WTC11 (cell line): ENCODE data around the gene MED26. TPM values are rescaled to one million over a fixed set of nuclear protein-coding genes. Genes with fewer than 3 reads are reported as not detected.

Source experiments
- ATAC-seq: fragments of 200-7000 bp; cut with Tn5 transposase; 2 replicates; pipeline ENCODE4 v1.10.0; 2021; ENCODE audit warnings: mild to moderate bottlenecking, moderate library complexity
- CTCF ChIA-PET: fragments of 300-600 bp; sonication (Branson Sonifier 250); formaldehyde crosslinking; loops from one replicate; lab custom pipeline; 2021; ENCODE audit warnings: antibody characterized with exemption; lab: Charles Lee
- POLR2A ChIA-PET: fragments of 350-600 bp; sonication (Branson Sonifier 250); formaldehyde crosslinking; loops from one replicate; lab custom pipeline; 2021; ENCODE audit warnings: antibody characterized with exemption; lab: Charles Lee
- DNase-seq: peaks from one replicate; pipeline ENCODE4 v3.0.0; 2021; ENCODE audit warnings: low spot score
- H3K27ac Mint-ChIP-seq: 2 replicates; pipeline ENCODE4 v1.8.0; 2021; ENCODE audit warnings: mixed read lengths
- H3K27me3 Mint-ChIP-seq: 2 replicates; pipeline ENCODE4 v1.8.0; 2021; ENCODE audit warnings: low read depth, mild to moderate bottlenecking, moderate library complexity, mixed read lengths
- H3K36me3 Mint-ChIP-seq: 2 replicates; pipeline ENCODE4 v1.8.0; 2021; ENCODE audit warnings: mixed read lengths
- H3K4me1 Mint-ChIP-seq: 2 replicates; pipeline ENCODE4 v1.8.0; 2022; ENCODE audit warnings: mixed read lengths
- H3K4me3 Mint-ChIP-seq: 2 replicates; pipeline ENCODE4 v1.8.0; 2021; ENCODE audit warnings: mild to moderate bottlenecking, moderate library complexity, mixed read lengths
- H3K9me3 Mint-ChIP-seq: 2 replicates; pipeline ENCODE4 v1.8.0; 2021; ENCODE audit warnings: mixed read lengths
- ELF4 ChIP-seq: sonication (generic); formaldehyde crosslinking; IDR thresholded peaks from 2 replicates; pipeline ENCODE4 v1.8.1; 2022; ENCODE audit warnings: low read depth, mild to moderate bottlenecking, moderate library complexity, missing genetic modification reagents
- IRF2 ChIP-seq: sonication (generic); formaldehyde crosslinking; IDR thresholded peaks from 2 replicates; pipeline ENCODE4 v1.8.0; 2022; ENCODE audit warnings: low read depth, missing genetic modification reagents, borderline replicate concordance
- MXD4 ChIP-seq: fragments of 250-450 bp; sonication (Bioruptor Pico); IDR thresholded peaks from 2 replicates; pipeline ENCODE4 v1.8.0; 2021; ENCODE audit warnings: mild to moderate bottlenecking, moderate library complexity, borderline replicate concordance
- MYBL2 ChIP-seq: sonication (generic); formaldehyde crosslinking; IDR thresholded peaks from 2 replicates; pipeline ENCODE4 v1.8.1; 2023; ENCODE audit warnings: mild to moderate bottlenecking, moderate library complexity, missing genetic modification reagents
- NR2C2 ChIP-seq: sonication (generic); formaldehyde crosslinking; IDR thresholded peaks from 2 replicates; pipeline ENCODE4 v1.8.0; 2022; ENCODE audit warnings: mild to moderate bottlenecking, missing genetic modification reagents
- RORB ChIP-seq: fragments of 250-450 bp; sonication (Bioruptor Pico); IDR thresholded peaks from 2 replicates; pipeline ENCODE4 v1.9.0; 2021; ENCODE audit warnings: mild to moderate bottlenecking
- SMAD3 ChIP-seq: sonication (generic); formaldehyde crosslinking; IDR thresholded peaks from 2 replicates; pipeline ENCODE4 v1.8.0; 2022; ENCODE audit warnings: missing genetic modification reagents, mild to moderate bottlenecking, borderline replicate concordance
- SOX15 ChIP-seq: fragments of 250-450 bp; sonication (Bioruptor Pico); IDR thresholded peaks from 2 replicates; pipeline ENCODE4 v1.9.0; 2021; ENCODE audit warnings: mild to moderate bottlenecking
- ZNF121 ChIP-seq: sonication (generic); formaldehyde crosslinking; IDR thresholded peaks from 2 replicates; pipeline ENCODE4 v1.8.0; 2023; ENCODE audit warnings: missing genetic modification reagents
- ZNF219 ChIP-seq: sonication (generic); formaldehyde crosslinking; IDR thresholded peaks from 2 replicates; pipeline ENCODE4 v1.8.0; 2023; ENCODE audit warnings: missing genetic modification reagents, mild to moderate bottlenecking, borderline replicate concordance
- ZNF416 ChIP-seq: fragments of 250-450 bp; sonication (Bioruptor Pico); IDR thresholded peaks from 2 replicates; pipeline ENCODE4 v1.9.0; 2021; ENCODE audit warnings: mild to moderate bottlenecking, inconsistent platforms
- total RNA-seq: library from RNA; stranded (reverse); gene quantifications from 3 replicates; pipeline ENCODE4 v1.2.3, GENCODE V29; 2021
- TF ChIP-seq, protein P1 (sequence below): fragments of 250-450 bp; sonication (Bioruptor Pico); IDR thresholded peaks from 2 replicates; pipeline ENCODE4 v1.8.0; 2021; ENCODE audit warnings: mild to moderate bottlenecking
- TF ChIP-seq, protein P2 (sequence below): sonication (generic); formaldehyde crosslinking; IDR thresholded peaks from 2 replicates; pipeline ENCODE4 v1.8.1; 2023; ENCODE audit warnings: mild to moderate bottlenecking, missing genetic modification reagents
- TF ChIP-seq, protein P3 (sequence below): fragments of 200-600 bp; IDR thresholded peaks from 2 replicates; pipeline ENCODE4 v1.8.0; 2022; ENCODE audit warnings: antibody characterized with exemption
- TF ChIP-seq, protein P4 (sequence below): sonication (generic); formaldehyde crosslinking; IDR thresholded peaks from 2 replicates; pipeline ENCODE4 v1.8.0; 2023; ENCODE audit warnings: mild to moderate bottlenecking, missing genetic modification reagents
- TF ChIP-seq, protein P5 (sequence below): fragments of 250-450 bp; sonication (Bioruptor Pico); conservative IDR thresholded peaks from 2 replicates; pipeline ENCODE4 v1.9.0; 2021; ENCODE audit warnings: mild to moderate bottlenecking
- TF ChIP-seq, protein P6 (sequence below): sonication (generic); formaldehyde crosslinking; IDR thresholded peaks from 2 replicates; pipeline ENCODE4 v1.8.1; 2023; ENCODE audit warnings: mild to moderate bottlenecking, missing genetic modification reagents, borderline replicate concordance

Gene MED26
- total RNA-seq, 1 experiment from 2014 or later: 14.2 TPM

DNA sequence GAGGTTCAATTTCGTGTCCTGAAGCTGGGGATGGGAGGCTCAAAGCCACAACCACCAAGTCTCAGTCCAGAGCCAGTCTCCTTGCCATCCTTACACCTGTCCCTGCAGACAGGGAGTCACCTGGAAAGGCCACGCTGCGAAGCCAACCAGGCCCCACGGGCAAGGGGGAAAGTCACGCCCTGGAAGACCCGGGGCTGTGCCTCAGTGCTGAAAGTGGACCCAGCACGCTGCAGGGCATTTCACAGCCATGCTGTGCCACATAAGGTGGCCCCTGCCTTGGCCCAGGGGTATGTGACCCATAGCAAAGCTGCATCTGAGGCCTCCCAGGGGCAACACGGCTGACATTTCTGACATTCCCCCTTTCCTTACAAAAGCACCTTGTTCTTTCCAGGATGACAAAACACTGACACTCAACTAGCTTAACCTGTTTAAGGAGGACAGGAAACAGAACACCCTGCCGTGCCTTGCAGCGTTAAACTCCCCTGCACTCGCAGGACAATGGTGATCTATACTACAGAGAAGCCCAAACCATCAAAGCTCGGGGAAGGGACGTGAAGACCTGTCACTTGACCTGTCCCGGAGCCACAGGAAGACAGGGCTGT is 100.6 kb downstream of the MED26 start (continued):
- no peak for TF ChIP-seq RORB (CRISPR knock-in tag)
- no peak for TF ChIP-seq MXD4
- TF ChIP-seq, protein P1, sequence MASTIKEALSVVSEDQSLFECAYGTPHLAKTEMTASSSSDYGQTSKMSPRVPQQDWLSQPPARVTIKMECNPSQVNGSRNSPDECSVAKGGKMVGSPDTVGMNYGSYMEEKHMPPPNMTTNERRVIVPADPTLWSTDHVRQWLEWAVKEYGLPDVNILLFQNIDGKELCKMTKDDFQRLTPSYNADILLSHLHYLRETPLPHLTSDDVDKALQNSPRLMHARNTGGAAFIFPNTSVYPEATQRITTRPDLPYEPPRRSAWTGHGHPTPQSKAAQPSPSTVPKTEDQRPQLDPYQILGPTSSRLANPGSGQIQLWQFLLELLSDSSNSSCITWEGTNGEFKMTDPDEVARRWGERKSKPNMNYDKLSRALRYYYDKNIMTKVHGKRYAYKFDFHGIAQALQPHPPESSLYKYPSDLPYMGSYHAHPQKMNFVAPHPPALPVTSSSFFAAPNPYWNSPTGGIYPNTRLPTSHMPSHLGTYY (CRISPR knock-in tag): no peak
- TF ChIP-seq, protein P2, sequence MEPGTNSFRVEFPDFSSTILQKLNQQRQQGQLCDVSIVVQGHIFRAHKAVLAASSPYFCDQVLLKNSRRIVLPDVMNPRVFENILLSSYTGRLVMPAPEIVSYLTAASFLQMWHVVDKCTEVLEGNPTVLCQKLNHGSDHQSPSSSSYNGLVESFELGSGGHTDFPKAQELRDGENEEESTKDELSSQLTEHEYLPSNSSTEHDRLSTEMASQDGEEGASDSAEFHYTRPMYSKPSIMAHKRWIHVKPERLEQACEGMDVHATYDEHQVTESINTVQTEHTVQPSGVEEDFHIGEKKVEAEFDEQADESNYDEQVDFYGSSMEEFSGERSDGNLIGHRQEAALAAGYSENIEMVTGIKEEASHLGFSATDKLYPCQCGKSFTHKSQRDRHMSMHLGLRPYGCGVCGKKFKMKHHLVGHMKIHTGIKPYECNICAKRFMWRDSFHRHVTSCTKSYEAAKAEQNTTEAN (CRISPR knock-in tag): no peak
- TF ChIP-seq, all 79 proteins: peak for 0

DNA sequence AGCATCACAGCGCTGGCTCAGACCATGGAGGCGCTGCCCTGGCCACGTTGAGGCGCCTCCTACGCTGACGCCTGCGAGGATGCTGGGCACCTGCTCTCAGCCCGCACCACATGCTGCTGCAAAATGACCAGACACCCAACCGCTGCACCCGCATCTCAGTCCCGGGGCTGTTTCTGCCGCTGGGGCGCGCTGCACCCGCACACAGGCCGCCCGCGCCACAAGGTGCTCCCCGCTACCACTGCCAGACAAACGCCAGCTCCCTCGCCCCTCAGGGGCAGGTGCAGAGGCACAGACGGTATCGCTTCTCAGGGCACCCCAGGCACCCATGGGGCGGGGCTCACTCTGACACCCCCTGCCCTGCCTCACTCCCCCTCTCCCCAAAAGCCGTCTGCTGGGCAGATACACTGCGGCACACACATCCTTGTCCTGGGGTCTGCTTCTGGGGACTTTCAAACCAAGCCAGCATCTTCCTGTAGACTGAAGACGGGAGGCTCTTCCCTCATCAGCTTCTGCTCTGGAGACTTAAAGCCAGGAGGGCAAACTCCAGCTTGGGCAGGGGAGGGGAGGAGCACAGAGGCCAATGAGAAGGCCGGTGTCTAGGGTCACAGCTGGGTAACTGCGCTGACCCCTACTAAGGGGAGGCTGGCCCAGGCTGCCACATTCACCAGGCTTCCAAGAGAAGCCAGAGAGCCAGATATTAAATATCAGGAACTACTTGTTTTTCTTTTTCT is 102.1 kb downstream of the MED26 start:
- ChIA-PET CTCF (no interaction called here), POLR2A (no interaction called here)
- DNase-seq (no peak), ATAC-seq (no peak)
- no peaks in the 10 kb centered on the region for H3K27me3 Mint-ChIP-seq
- H3K4me1 Mint-ChIP-seq: no peaks in the 10 kb centered on the region
- no peaks in the 10 kb centered on the region for H3K9me3 Mint-ChIP-seq
- H3K36me3 Mint-ChIP-seq: peaks cover 54% of the 10 kb centered on the region
- no peak overlapping the region for H3K4me3 Mint-ChIP-seq
- H3K27ac Mint-ChIP-seq: no peak overlapping the region
- TF ChIP-seq, protein P1 (CRISPR knock-in tag): no peak
- TF ChIP-seq ZNF219 (CRISPR knock-in tag) (no peak), ZNF121 (CRISPR knock-in tag) (no peak), SOX15 (CRISPR knock-in tag) (no peak), IRF2 (no peak), MYBL2 (CRISPR knock-in tag) (no peak), NR2C2 (CRISPR knock-in tag) (no peak), ZNF416 (CRISPR knock-in tag) (no peak), ELF4 (CRISPR knock-in tag) (no peak), SMAD3 (CRISPR knock-in tag) (no peak)
- TF ChIP-seq, protein P3, sequence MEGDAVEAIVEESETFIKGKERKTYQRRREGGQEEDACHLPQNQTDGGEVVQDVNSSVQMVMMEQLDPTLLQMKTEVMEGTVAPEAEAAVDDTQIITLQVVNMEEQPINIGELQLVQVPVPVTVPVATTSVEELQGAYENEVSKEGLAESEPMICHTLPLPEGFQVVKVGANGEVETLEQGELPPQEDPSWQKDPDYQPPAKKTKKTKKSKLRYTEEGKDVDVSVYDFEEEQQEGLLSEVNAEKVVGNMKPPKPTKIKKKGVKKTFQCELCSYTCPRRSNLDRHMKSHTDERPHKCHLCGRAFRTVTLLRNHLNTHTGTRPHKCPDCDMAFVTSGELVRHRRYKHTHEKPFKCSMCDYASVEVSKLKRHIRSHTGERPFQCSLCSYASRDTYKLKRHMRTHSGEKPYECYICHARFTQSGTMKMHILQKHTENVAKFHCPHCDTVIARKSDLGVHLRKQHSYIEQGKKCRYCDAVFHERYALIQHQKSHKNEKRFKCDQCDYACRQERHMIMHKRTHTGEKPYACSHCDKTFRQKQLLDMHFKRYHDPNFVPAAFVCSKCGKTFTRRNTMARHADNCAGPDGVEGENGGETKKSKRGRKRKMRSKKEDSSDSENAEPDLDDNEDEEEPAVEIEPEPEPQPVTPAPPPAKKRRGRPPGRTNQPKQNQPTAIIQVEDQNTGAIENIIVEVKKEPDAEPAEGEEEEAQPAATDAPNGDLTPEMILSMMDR: no peak
- TF ChIP-seq, protein P4, sequence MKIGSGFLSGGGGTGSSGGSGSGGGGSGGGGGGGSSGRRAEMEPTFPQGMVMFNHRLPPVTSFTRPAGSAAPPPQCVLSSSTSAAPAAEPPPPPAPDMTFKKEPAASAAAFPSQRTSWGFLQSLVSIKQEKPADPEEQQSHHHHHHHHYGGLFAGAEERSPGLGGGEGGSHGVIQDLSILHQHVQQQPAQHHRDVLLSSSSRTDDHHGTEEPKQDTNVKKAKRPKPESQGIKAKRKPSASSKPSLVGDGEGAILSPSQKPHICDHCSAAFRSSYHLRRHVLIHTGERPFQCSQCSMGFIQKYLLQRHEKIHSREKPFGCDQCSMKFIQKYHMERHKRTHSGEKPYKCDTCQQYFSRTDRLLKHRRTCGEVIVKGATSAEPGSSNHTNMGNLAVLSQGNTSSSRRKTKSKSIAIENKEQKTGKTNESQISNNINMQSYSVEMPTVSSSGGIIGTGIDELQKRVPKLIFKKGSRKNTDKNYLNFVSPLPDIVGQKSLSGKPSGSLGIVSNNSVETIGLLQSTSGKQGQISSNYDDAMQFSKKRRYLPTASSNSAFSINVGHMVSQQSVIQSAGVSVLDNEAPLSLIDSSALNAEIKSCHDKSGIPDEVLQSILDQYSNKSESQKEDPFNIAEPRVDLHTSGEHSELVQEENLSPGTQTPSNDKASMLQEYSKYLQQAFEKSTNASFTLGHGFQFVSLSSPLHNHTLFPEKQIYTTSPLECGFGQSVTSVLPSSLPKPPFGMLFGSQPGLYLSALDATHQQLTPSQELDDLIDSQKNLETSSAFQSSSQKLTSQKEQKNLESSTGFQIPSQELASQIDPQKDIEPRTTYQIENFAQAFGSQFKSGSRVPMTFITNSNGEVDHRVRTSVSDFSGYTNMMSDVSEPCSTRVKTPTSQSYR (CRISPR knock-in tag): no peak
- TF ChIP-seq, protein P5, sequence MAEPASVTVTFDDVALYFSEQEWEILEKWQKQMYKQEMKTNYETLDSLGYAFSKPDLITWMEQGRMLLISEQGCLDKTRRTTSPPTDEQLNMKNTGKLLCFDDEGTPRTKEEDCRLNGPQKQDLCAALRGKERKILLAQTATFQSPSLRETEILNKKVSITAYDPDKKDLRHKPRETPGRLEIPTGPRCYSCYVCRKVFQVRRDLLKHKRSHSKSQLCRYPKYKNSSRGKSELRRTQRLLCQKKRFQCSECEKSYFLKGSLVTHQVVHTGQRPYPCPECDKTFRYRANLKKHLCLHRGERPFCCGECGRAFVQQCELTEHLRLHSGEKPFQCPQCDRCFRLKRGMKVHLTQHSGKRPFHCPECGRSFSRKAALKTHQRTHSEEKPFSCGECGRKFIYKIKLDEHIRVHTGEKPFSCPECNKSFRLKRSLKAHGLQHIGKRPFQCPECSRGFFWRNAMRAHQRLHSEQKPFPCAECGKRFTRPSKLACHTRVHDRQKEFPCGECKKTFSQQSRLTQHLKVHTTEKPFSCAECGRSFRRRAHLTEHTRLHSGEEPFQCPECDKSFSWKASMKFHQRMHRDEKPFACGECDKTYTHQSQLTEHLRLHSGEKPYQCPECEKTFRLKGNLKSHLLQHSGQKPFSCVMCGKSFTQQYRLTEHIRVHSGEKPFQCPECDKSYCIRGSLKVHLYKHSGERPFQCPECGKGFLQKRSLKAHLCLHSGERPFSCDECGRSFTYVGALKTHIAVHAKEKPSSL (CRISPR knock-in tag): no peak
- TF ChIP-seq, protein P6, sequence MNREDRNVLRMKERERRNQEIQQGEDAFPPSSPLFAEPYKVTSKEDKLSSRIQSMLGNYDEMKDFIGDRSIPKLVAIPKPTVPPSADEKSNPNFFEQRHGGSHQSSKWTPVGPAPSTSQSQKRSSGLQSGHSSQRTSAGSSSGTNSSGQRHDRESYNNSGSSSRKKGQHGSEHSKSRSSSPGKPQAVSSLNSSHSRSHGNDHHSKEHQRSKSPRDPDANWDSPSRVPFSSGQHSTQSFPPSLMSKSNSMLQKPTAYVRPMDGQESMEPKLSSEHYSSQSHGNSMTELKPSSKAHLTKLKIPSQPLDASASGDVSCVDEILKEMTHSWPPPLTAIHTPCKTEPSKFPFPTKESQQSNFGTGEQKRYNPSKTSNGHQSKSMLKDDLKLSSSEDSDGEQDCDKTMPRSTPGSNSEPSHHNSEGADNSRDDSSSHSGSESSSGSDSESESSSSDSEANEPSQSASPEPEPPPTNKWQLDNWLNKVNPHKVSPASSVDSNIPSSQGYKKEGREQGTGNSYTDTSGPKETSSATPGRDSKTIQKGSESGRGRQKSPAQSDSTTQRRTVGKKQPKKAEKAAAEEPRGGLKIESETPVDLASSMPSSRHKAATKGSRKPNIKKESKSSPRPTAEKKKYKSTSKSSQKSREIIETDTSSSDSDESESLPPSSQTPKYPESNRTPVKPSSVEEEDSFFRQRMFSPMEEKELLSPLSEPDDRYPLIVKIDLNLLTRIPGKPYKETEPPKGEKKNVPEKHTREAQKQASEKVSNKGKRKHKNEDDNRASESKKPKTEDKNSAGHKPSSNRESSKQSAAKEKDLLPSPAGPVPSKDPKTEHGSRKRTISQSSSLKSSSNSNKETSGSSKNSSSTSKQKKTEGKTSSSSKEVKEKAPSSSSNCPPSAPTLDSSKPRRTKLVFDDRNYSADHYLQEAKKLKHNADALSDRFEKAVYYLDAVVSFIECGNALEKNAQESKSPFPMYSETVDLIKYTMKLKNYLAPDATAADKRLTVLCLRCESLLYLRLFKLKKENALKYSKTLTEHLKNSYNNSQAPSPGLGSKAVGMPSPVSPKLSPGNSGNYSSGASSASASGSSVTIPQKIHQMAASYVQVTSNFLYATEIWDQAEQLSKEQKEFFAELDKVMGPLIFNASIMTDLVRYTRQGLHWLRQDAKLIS (CRISPR knock-in tag): no peak
